ENCODE results near the gene MIPOL1.

GRCh38 chr14:37559386-37559785 lies 361.6 kb downstream of the MIPOL1 start:
- no peak for TF ChIP-seq EZH2 (IDR thresholded peaks at IDR 0.05; ENCODE audit: borderline replicate concordance, low read length)
- TF ChIP-seq, protein P1, sequence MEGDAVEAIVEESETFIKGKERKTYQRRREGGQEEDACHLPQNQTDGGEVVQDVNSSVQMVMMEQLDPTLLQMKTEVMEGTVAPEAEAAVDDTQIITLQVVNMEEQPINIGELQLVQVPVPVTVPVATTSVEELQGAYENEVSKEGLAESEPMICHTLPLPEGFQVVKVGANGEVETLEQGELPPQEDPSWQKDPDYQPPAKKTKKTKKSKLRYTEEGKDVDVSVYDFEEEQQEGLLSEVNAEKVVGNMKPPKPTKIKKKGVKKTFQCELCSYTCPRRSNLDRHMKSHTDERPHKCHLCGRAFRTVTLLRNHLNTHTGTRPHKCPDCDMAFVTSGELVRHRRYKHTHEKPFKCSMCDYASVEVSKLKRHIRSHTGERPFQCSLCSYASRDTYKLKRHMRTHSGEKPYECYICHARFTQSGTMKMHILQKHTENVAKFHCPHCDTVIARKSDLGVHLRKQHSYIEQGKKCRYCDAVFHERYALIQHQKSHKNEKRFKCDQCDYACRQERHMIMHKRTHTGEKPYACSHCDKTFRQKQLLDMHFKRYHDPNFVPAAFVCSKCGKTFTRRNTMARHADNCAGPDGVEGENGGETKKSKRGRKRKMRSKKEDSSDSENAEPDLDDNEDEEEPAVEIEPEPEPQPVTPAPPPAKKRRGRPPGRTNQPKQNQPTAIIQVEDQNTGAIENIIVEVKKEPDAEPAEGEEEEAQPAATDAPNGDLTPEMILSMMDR (IDR thresholded peaks at IDR 0.05; ENCODE audit: low read length) = no peak
